Ramos (cell line): Measurements from ENCODE around the gene CAPN10.
"Not testable (repeated sequence)": the region's sequence is repeated elsewhere in the genome, so short reads cannot be mapped to it uniquely, and the experiment has no call there.

Source experiments
- in situ Hi-C: fragments of 300-500 bp; cut with MboI; formaldehyde crosslinking; loops from one replicate; pipeline ENCODE4 v1.14.3; 2022; ENCODE audit warnings: low sequenced_read_pairs; ENCODE audit not compliant: unreplicated experiment

The CAPN10 gene, protein sequence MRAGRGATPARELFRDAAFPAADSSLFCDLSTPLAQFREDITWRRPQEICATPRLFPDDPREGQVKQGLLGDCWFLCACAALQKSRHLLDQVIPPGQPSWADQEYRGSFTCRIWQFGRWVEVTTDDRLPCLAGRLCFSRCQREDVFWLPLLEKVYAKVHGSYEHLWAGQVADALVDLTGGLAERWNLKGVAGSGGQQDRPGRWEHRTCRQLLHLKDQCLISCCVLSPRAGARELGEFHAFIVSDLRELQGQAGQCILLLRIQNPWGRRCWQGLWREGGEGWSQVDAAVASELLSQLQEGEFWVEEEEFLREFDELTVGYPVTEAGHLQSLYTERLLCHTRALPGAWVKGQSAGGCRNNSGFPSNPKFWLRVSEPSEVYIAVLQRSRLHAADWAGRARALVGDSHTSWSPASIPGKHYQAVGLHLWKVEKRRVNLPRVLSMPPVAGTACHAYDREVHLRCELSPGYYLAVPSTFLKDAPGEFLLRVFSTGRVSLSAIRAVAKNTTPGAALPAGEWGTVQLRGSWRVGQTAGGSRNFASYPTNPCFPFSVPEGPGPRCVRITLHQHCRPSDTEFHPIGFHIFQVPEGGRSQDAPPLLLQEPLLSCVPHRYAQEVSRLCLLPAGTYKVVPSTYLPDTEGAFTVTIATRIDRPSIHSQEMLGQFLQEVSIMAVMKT

DNA sequence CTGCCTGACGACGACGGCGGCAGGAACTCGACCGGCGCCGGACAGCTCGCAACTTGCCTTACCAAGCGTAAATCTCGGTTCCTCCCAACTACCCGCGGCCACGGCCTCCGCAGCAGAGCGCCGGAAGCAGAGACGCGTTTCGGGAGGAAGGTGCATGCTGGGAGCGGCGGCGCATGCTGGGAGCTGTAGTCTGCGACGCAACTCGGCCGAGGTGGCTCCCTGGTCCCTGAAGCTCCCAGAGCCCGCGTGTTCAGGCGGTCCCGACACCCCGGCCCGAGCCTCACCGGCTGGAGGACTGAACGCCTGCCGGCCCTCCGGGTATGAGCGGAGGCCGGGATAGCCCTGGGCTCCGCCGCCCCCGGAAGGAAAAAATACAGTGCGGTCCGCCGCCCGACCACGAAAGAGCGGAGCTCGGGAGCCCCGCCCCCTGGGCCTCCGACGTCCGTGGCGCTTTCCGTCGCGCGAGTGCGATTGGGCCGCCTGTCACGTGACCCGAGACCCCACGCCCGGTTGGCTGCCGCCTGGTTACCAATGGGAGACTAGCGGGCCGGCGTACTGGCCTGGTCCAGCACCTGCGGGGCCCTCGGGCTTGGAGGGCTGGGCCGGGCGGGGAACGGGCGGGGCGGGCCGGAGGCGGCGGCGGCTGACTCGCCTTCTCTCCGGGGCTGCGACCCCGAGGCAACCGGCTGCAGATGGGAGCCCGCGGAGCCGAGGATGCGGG, at the start of gene CAPN10:
Gene CAPN10, plus strand, starts transcription at position 537 of the 721 bp plus-strand sequence. Its CDS starts 178 bp downstream, at position 715.
- in situ Hi-C loops: no loop called here

DNA sequence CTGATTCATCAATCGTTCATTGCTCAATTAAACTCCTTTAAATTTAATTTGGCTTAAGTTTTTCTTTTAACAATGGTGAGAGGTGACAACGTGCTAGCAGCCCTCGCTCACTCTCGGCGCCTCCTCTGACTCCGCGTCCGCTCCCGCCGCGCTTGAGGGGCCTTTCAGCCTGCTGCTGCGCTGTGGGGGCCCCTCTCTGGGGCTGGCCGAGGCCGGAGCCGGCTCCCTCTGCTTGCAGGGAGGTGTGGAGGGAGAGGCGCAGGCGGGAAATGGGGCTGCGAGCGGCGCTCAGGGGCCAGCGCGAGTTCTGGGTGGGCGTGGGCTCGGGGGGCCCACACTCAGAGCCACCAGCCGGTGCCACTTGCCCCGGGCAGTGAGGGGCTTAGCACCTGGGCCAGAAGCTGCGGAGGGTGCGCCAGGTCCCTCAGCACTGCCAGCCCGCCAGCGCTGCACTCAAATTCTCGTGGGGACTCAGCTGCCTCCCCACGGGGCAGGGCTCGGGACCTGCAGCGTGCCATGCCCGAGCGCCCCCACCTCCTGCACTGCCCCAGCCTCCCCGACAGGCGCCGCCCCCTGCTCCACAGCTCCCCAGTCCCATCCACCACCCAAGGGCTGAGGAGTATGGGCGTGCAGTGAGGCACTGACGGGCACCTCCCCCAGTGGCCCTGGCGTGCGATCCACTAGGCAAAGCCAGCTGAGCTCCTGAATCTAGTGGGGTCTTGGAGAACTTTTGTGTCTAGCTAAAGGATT, 48.3 kb upstream of the CAPN10 start:
- in situ Hi-C loops: no loop called here

DNA sequence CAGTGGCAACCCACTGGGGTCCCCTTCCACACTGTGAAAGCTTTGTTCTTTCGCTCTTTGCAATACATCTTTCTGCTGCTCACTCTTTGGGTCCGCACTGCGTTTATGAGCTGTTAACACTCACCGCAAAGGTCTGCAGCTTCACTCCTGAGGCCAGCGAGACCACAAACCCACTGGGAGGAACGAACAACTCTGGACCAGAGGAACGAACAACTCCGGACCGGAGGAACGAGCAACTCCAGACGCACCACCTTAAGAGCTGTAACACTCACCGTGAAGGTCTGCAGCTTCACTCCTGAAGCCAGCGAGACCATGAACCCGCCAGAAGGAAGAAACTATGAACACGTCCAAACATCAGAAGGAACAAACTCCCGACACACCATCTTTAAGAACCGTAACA, 47.4 kb upstream of the CAPN10 start:
- in situ Hi-C loops: not testable (repeated sequence)

DNA sequence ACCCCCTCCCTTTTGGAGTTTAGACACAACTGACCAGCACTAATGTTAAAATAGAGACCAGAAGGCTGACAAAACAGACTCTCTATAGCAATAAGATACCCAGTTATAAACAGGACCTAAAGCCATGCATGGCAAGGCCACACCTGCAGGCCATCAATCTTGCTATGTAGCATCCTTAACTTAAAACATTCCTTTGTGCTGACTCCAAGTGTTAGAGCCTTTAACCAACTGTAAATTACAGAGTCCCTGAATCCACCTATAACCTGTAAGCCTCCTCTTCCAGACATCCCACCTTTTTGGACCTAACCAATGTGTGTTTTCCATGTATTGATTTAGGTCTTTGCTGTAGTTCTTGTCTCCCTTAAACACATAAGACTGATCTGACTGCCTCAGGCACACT, 46.6 kb upstream of the CAPN10 start:
- in situ Hi-C loops: no loop called here

DNA sequence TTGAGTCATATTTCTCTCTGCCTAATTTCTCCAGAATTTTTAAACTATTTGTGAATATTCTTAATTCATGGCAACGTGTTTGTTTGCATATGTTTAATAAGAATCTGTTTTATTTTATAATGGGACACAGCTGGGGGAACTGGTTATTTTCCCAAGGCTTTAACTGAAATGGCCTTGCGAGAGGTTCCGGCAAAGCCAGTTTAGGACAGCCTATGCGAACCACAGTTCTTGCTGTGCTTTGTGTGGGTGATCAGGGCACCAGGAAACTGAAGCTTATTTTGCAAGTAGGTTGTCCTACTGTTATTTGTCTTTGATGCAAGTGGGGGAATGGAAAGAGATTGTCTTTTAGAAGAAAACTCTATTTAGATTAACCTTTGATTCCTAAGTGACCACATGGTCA, 35.2 kb upstream of the CAPN10 start:
- in situ Hi-C loops: no loop called here

DNA sequence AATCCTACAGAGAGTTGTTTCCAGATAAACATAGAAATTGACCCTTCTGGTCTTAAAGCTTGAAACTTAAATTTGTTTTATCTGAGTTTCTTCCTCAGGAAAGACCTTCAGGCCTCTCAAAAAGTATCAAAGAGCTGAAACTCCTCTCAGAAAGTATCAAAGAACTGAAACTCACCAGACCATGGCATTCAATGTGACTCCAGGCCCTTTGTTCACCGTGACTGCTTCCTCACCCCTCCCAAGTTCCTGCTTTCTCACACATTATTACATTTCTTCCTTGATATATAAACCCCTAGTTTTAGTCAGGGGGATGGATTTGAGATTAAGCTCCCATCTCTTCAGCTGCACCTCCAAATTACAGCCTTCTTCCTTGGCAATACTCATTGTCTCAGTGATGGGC, 34.7 kb upstream of the CAPN10 start:
- in situ Hi-C loops: no loop called here

DNA sequence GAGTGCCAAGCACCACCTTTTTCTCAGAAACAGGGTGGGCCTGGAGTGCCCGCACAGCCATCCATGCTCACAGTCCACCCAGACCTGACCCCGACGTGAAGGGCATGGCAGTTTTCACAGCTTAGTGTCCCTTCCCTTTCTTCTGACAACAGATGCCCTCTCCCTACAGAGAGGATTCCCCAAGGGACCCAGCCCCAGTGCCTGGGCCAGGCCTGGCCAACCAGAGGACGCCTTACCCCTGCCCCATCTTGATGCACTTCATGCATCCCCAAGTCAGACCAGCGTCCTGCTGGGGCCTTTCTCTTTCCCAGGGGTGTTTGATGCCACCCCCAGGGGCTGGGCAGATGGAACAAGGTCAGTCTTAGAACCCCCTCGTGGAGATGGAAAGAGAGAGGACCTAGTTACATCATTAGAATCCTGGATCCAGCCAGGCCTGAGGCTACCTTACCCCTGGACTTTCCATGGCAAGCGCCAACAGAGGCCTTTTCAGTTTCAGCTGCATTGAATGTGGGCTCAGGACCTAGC, 32.5 kb upstream of the CAPN10 start:
- in situ Hi-C loops: no loop called here

DNA sequence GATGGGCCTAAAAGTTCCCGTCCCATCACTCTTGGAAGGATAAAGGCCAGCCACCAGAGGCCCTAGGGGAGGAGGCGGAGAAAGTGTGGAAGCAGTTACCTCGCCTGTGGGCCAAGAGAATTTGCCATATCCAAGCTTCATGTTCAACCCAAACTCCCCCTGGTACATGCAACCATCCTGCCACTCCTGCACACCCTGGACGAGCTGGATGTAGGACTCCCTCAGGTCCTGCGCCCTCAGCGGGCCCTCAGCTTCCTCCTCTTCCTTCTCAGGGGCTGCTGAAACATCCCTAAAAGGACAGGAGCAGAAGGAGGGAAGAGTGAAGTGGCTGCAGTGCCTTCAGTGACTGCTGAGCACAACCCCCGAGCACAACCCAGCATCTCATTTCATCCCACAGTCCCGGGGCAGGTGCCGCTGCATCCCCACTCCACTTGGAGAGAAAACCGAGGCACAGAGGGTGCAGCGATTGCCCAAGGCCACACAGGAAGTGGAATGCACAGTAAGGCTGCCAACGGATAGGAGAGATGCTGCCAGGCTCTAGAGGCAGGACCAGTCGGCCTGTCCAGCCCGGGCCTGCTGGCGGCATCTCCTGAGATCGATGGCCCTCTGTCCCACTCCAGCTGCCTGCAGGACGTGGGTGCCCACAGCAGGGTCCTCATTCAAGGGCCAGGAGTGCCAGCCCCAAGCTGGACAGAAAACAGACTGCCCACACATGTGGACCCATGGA, 31.6 kb upstream of the CAPN10 start:
- in situ Hi-C loops: no loop called here

DNA sequence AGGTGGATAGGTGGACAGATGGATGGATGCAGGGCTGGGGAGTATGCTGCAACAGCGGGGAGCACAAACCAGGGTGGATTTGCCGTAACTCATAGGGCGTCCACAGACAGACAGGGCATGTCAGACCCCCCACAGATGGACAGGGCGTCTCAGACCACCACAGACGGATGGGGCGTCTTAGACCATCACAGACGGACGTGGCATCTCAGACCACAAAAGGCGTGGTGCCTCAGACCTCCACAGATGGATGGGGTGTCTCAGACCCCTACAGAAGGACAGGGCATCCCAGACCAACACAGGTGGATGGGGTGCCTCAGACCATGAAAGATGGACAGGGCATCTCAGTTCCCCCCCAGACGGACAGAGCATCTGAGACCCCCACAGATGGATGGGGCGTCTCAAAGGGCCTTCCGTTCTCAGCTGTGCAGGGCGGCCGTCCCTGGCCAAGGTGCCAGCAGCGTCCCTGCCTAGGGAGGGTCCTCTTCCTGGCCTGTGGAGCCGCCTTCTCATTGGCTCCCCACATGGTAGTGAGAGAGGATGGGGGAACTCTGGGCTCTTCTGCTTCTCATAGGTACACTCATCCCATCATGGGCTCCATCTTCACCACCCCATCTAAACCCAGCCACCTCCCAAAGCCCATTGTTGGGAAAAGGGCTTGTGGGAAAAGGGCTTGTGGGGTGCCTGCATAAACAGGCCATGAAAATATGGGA, 30.8 kb upstream of the CAPN10 start:
- in situ Hi-C loops: no loop called here

DNA sequence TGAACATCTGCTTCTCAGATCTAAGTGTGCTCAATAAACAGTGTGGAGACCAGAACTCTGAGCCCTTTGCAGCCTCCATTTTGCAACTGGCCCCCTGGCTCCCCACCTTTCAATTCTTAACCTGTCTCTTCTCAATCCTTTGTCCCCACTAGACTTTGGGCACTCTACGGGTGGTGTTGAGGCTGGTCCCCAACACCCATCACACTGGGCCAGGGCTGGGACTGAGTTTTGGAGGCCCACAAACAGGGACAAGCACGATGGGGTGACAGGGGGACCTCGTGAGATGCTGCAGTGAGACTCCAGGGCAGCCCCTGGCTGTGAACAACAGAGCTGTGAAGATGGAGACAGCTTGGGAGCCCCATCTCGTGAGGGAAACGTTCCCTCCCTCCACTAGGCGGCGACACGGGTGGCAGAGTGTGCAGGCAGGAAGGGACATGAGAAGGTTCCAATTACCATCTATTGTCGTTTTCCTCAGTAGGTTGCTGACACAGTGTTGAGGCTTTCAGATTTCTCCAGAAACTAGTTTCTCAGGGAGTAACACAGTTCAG, 29.9 kb upstream of the CAPN10 start:
- in situ Hi-C loops: no loop called here

DNA sequence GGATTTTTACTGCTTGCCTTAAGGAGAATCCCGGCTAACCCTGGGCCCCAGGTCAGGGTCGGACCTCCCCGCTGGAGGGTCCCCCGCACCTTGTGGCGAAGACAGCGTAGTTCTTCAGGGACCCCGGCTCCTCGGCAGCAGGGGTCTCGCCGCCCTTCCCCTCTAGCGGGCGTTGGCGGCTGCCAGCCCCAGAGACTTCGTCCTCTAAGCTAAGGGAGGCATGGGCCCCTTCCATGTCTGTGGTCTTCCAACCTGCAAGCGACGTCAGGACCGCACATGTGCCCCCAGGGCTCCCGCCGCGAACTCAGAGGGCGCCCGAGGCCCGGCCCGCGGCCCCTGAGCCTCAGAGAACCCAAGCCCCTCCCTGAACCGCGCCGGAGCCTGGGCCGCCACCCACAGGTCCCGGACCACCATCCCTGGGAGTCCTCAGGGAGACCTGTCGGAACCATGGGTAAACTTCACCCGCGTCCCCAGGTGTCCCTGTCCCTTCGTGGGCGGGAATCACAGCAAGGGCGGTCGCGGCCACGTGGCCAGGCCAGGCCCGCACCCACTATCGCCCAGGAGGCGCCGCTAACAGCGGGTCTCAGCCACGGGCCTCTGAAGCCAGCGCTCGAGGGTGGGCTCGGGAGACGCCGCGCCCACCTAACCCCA, 29.3 kb upstream of the CAPN10 start:
- in situ Hi-C loops: no loop called here

DNA sequence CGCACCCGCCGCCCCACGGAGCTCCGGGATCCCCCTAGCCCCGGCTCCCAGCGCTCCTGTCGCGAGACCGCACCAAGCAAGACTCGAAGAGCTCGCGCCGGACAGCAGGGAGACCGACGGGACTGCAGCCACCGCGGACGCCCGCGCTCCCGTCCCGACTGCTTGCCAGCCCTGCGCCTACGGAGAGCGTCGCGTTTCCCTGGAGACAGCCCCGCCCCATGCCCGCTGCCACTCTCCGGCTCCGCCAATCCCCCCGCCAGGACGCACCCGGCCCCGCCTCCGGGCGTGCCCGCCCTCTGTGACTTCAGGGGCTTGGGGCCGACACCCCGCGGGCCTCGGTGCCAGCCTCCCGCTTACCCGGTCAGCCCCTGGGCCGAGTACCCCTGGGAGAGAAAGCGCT, 28.7 kb upstream of the CAPN10 start, which contains the start of gene ANKMY1:
Gene ANKMY1, minus strand, starts transcription at position 181 of the 400 bp plus-strand sequence. CDS start 653 bp downstream, outside the sequence.
- in situ Hi-C loops: no loop called here

DNA sequence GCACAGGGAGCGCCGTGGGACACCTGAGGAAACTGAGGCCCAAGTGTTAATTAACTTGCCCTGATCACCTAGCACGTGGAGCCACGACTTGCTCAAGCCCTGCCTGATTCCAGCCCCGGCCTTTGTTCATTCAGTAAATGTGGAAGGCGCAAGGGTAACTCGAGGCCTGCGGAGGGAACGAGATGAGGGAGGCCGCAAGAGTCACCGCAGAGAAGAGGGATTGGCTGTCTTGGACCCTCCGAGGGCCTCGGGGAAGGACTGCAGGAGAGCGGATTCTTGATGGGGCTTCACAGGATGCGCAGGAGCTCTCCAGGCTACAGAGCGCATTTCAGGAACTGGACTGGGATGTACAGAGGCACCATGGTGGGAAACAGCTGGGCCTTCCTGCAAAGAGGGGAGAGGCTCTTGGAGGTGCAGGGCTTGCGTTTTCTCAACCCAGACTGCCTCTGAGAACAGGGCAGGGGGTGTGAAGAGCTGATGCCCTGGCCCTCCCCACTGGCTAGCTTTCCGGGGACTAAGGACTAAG, 28.2 kb upstream of the CAPN10 start:
- in situ Hi-C loops: no loop called here

DNA sequence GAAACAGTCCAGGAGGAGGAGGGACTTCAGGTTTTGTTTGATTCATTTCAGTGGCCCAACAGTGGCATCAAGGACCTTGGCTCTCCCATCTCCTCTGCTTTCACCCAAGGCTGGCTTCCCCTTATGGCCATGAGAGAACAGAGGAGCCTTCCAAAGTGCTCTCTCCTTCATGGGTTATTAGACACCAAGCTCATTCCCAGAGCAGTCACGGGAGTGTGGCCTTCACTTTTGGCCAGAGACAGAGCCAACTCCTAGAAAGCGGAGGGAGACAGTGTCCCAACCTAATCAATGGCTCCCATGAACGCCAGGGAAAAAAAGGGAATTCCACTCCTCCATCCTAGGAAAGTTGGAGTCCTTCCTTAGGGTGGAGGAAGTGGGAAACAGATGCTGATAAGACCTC, 27.2 kb upstream of the CAPN10 start:
- in situ Hi-C loops: no loop called here

DNA sequence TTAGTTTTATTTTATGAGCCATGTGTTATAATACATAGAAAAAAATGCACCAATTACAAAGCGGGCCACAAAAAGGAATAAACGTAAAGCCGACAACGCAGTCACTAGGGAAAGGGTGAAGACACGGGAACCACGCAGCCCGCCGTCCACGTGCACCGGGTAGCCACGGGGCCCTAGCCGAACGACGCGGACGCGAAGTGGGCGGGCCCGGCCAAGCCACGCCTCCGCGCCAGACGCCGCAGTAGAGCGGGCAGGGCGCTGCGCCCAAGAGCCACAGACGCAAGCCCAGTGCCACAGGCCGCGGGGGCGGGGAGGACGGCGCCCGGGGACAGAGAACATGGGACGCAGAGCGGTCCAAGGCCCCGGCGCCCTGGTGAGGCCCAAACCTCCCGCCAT, 26.5 kb upstream of the CAPN10 start, which contains the start of gene DUSP28:
Gene DUSP28, plus strand, starts transcription at position 274 of the 396 bp plus-strand sequence. CDS start 328 bp downstream, outside the sequence.
- in situ Hi-C loops: no loop called here

DNA sequence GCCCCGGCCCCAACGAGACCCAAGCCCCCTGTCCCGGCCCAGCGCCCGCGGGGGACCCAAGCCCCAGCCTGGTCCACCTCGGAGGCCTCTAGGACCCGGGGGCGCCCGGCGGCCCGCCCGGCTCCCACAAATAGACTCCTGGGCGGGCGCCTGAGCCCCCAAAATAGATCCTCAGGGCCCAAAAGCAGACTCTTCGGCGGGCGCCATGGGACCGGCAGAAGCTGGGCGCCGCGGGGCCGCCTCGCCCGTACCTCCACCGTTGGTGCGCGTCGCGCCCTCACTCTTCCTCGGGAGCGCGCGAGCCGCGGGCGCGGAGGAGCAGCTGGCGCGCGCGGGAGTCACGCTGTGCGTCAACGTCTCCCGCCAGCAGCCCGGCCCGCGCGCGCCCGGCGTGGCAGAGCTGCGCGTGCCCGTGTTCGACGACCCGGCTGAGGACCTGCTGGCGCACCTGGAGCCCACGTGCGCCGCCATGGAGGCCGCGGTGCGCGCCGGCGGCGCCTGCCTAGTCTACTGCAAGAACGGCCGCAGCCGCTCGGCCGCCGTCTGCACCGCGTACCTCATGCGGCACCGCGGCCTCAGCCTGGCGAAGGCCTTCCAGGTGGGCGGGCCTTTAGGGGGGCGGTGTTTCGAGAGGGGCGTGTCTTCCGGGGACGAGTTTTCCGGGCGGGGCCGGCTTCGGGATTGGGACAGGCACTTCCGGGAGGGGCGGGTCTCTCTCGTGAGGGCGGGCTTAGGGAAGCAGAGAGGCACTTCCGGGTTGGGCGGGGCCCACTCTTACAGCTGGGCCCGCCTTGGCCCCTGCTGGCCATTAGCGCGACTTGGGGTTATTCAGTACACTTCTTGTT, 25.8 kb upstream of the CAPN10 start:
- in situ Hi-C loops: no loop called here
